ENCODE data around the gene DNAJC17. TPM values are rescaled to one million over a fixed set of nuclear protein-coding genes. Genes with fewer than 3 reads are reported as not detected.

DNAJC17 gene
- total RNA-seq, 1 donor from 2014 or later: 59.2 TPM

- no peak for TF ChIP-seq CTCF (IDR thresholded peaks at IDR 0.05; ENCODE audit: insufficient read depth, low read length, poor library complexity, severe bottlenecking)
- Histone ChIP-seq H3K4me3 (ENCODE audit: low read depth, low read length) (peak overlapping the region; percentile 1), H3K36me3 (ENCODE audit: control insufficient read depth, insufficient read depth, low read length) (peaks cover 3% of the 10 kb centered on the region), H3K27me3 (ENCODE audit: control insufficient read depth, insufficient read depth, low read length) (no peaks in the 10 kb centered on the region)
- no peak for DNase-seq (ENCODE audit: low read depth)
These were observed 37.0 kb downstream of the DNAJC17 start for GRCh38 chr15:40770147-40770721.

- H3K27me3 ChIP-seq (ENCODE audit: control insufficient read depth, insufficient read depth, low read length): no peaks in the 10 kb centered on the region
- DNase-seq (ENCODE audit: low read depth): peak; percentile 92
- peak within 1 kb of the TSS; percentile 1 for H3K4me3 ChIP-seq (ENCODE audit: low read depth, low read length)
- no peak for TF ChIP-seq CTCF (IDR thresholded peaks at IDR 0.05; ENCODE audit: insufficient read depth, low read length, poor library complexity, severe bottlenecking)
- peaks cover 1% of the 10 kb centered on the region for H3K36me3 ChIP-seq (ENCODE audit: control insufficient read depth, insufficient read depth, low read length)
These were observed 37.8 kb downstream of the DNAJC17 start, which contains the start of gene C15orf62 for GRCh38 chr15:40769274-40770146. TSS of gene C15orf62 (plus strand) at chr15:40769980. CDS start at chr15:40770496, 516 bp downstream.

GRCh38 chr15:40768521-40769273 lies 38.6 kb downstream of the DNAJC17 start:
- no peak overlapping the region for H3K4me3 ChIP-seq (ENCODE audit: low read depth, low read length)
- no peak for DNase-seq (ENCODE audit: low read depth)
- no peak for TF ChIP-seq CTCF (IDR thresholded peaks at IDR 0.05; ENCODE audit: insufficient read depth, low read length, poor library complexity, severe bottlenecking)

GRCh38 chr15:40767838-40768500 lies 39.3 kb downstream of the DNAJC17 start:
- DNase-seq (ENCODE audit: low read depth): no peak
- no peak for TF ChIP-seq CTCF (IDR thresholded peaks at IDR 0.05; ENCODE audit: insufficient read depth, low read length, poor library complexity, severe bottlenecking)
- H3K27me3 ChIP-seq (ENCODE audit: control insufficient read depth, insufficient read depth, low read length): no peaks in the 10 kb centered on the region
- H3K36me3 ChIP-seq (ENCODE audit: control insufficient read depth, insufficient read depth, low read length): no peaks in the 10 kb centered on the region
- H3K4me3 ChIP-seq (ENCODE audit: low read depth, low read length): no peak overlapping the region

More at GRCh38 chr15:40768521-40769273, 38.6 kb downstream of the DNAJC17 start:
- H3K36me3 ChIP-seq (ENCODE audit: control insufficient read depth, insufficient read depth, low read length): peaks cover 1% of the 10 kb centered on the region
- H3K27me3 ChIP-seq (ENCODE audit: control insufficient read depth, insufficient read depth, low read length): no peaks in the 10 kb centered on the region

GRCh38 chr15:40766906-40767837 lies 40.1 kb downstream of the DNAJC17 start:
- TF ChIP-seq CTCF (IDR thresholded peaks at IDR 0.05; ENCODE audit: insufficient read depth, low read length, poor library complexity, severe bottlenecking): no peak
- Histone ChIP-seq H3K27me3 (ENCODE audit: control insufficient read depth, insufficient read depth, low read length) (no peaks in the 10 kb centered on the region), H3K36me3 (ENCODE audit: control insufficient read depth, insufficient read depth, low read length) (no peaks in the 10 kb centered on the region), H3K4me3 (ENCODE audit: low read depth, low read length) (no peak overlapping the region)
- no peak for DNase-seq (ENCODE audit: low read depth)

Measured in kidney epithelial cell (primary cell).